ENCODE results near the gene IGFLR1.

Gene IGFLR1

DNA sequence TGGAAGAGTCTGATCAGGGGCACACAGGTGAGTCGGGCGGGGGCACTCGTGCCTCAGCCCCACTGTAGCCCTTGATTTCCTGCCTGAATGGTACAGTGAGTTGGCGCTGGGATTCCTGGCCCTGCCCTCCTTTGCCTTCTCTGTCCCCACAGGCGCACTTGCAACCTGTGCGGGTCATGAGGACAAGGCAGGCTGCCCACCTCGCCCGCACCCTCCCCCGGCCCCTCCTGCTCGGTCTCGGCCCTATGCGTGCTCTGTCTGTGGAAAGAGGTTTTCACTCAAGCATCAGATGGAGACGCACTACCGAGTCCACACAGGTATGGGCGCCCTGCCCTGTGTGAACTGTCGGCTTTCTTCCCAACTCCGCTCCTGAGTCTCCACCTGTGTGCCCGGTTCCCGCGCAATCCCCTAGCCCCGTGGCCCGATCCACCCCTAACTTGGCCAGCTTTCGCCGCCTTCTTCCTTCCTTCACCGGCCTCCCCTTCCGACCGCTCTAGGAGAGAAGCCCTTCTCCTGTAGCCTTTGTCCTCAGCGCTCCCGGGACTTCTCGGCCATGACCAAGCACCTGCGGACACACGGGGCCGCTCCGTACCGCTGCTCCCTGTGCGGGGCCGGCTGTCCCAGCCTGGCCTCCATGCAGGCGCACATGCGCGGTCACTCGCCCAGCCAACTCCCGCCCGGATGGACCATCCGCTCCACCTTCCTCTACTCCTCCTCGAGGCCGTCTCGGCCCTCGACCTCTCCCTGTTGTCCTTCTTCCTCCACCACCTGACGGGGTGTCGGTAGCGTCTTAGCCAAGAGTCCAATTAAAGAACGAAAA, 26.1 kb downstream of the IGFLR1 start:
- TF ChIP-seq, protein P1, sequence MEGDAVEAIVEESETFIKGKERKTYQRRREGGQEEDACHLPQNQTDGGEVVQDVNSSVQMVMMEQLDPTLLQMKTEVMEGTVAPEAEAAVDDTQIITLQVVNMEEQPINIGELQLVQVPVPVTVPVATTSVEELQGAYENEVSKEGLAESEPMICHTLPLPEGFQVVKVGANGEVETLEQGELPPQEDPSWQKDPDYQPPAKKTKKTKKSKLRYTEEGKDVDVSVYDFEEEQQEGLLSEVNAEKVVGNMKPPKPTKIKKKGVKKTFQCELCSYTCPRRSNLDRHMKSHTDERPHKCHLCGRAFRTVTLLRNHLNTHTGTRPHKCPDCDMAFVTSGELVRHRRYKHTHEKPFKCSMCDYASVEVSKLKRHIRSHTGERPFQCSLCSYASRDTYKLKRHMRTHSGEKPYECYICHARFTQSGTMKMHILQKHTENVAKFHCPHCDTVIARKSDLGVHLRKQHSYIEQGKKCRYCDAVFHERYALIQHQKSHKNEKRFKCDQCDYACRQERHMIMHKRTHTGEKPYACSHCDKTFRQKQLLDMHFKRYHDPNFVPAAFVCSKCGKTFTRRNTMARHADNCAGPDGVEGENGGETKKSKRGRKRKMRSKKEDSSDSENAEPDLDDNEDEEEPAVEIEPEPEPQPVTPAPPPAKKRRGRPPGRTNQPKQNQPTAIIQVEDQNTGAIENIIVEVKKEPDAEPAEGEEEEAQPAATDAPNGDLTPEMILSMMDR (IDR thresholded peaks at IDR 0.05; ENCODE audit: control insufficient read depth, insufficient read depth, low read depth, low read length, missing control alignments): no peak
- no peak for DNase-seq (ENCODE audit: low read depth)
- H3K4me3 ChIP-seq (ENCODE audit: control insufficient read depth, low read depth, low read length): peak overlapping the region; percentile 94

DNA sequence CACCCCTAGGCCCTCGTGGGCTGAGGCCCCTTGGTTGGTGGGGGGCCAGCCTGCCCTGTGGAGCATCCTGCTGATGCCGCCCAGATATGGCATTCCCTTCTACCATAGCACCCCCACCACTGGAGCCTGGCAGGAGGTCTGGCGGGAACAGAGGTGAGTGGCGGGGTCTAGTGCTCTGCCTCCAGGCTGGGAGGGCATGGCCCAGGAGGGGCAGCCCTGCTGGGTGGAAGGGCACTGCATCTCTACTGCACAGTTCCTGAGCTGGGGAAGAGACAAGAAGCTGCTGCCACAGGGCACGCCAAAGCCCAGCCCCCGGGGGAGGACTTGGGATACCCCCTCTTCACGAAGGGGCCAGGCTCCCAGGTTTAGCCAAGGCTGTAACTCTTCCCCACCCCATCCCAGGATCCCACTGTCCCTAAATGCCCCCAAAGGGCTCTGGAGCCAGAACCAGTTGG, 26.9 kb downstream of the IGFLR1 start:
- TF ChIP-seq, protein P1 (IDR thresholded peaks at IDR 0.05; ENCODE audit: control insufficient read depth, insufficient read depth, low read depth, low read length, missing control alignments): no peak
- no peak overlapping the region for H3K4me3 ChIP-seq (ENCODE audit: control insufficient read depth, low read depth, low read length)
- no peak for DNase-seq (ENCODE audit: low read depth)

DNA sequence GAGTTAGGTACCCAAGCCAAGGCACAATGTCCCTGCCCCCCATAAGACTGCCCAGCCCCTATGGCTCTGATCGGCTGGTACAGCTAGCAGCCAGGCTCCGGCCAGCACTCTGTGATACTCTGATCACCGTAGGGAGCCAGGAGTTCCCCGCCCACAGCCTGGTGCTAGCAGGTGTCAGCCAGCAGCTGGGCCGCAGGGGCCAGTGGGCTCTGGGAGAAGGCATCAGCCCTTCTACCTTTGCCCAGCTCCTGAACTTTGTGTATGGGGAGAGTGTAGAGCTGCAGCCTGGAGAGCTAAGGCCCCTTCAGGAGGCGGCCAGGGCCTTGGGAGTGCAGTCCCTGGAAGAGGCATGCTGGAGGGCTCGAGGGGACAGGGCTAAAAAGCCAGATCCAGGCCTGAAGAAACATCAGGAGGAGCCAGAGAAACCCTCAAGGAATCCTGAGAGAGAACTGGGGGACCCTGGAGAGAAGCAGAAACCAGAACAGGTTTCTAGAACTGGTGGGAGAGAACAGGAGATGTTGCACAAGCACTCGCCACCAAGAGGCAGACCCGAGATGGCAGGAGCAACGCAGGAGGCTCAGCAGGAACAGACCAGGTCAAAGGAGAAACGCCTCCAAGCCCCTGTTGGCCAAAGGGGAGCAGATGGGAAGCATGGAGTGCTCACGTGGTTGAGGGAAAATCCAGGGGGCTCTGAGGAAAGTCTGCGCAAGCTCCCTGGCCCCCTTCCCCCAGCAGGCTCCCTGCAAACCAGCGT, 27.5 kb downstream of the IGFLR1 start:
- no peak for DNase-seq (ENCODE audit: low read depth)
- no peak overlapping the region for H3K4me3 ChIP-seq (ENCODE audit: control insufficient read depth, low read depth, low read length)
- TF ChIP-seq, protein P1 (IDR thresholded peaks at IDR 0.05; ENCODE audit: control insufficient read depth, insufficient read depth, low read depth, low read length, missing control alignments): no peak

DNA sequence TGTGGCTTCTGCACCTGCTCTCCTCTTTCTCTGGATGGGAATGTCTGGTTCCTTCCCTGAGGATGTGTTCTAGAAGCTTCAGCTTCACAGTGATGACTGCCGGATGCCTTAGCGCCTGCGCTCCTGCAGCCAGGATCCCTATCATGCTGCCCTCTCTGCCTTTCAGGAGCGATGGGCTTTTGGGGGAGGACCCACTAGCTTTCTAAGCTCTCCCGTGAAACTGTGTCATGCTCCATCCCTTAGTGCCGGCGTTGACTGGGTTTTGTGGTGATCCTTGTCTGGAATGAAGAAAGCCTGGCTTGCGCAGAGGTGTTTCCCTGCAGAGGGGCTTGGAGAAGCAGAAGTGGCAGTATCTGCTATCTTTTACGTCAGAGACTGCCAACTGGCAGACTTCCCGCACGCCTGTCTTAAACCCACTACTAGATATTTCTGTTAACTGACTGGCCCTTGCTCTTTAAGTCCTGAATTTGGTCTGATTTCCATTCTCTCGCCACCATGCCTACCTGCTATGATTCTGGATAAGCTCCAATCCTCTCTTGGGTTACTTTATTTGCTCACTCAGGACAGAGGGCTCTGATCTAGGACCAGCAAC, 28.3 kb downstream of the IGFLR1 start:
- H3K4me3 ChIP-seq (ENCODE audit: control insufficient read depth, low read depth, low read length): no peak overlapping the region
- no peak for DNase-seq (ENCODE audit: low read depth)
- TF ChIP-seq, protein P1 (IDR thresholded peaks at IDR 0.05; ENCODE audit: control insufficient read depth, insufficient read depth, low read depth, low read length, missing control alignments): no peak

DNA sequence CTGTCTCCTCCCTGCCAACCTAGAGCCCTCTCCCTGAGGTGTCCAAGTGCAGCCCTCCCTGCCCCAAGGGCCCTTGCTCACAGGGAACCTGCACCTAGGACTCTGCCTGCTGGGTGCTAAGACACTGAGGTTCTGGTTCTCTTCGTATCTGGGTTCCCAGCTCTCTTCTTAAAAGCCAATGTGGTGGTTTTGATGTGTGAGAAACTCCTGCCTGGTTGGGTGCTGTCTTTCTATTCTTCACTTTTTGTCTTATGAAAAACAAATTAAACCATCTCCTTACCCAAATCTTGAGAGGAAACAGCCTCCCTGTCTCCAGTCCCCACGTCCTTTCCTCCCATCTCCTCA, 28.8 kb downstream of the IGFLR1 start:
- DNase-seq (ENCODE audit: low read depth): no peak
- TF ChIP-seq, protein P1 (IDR thresholded peaks at IDR 0.05; ENCODE audit: control insufficient read depth, insufficient read depth, low read depth, low read length, missing control alignments): no peak
- no peak overlapping the region for H3K4me3 ChIP-seq (ENCODE audit: control insufficient read depth, low read depth, low read length)

DNA sequence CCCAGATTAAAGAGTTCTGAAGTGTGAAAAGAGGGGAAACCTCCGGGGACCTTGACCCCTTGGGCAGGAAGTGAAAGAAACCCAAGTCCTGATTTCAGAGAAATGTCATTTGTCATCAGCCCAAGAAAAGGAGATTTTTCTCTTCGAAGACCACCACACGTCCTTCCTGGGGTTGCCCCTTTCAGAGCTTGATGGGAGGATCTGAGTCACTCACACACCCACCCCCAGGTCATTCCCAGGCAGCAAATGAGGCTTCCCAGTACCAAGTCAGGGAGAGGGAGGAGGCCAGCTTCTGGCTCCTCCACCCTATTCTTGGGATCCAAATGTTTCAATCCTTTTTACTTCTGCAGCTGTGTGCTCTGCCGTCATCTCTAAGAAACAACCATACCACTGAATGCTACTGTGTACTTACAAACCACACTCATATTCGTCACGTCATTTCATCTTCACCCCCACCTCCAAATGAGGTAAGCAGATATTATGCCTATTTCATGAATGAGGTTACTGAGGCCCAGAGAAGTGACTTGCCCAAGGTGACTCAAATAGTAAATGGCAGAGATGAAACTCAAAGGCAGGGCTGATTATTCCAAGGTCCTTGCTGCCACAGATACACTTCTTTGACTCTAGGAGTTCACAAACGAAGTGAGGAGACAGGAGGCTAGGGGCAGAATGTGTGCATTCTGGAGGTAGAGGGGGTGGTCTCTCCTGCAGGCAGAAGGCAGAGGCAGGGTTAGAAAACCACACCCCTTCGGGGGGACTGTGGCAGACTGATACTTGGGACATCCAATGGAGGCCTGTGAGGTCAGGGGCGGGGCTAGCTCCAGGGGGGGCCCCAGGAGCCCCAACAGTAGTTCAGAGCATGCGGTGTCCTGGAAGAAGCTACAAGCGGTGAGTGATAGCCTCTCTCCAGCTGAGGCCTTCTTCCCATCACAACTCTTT, 29.4 kb downstream of the IGFLR1 start:
- no peak for DNase-seq (ENCODE audit: low read depth)
- TF ChIP-seq, protein P1 (IDR thresholded peaks at IDR 0.05; ENCODE audit: control insufficient read depth, insufficient read depth, low read depth, low read length, missing control alignments): no peak
- no peak overlapping the region for H3K4me3 ChIP-seq (ENCODE audit: control insufficient read depth, low read depth, low read length)
